ENCODE data around the gene LARP6. TPM values are rescaled to one million over a fixed set of nuclear protein-coding genes. Genes with fewer than 3 reads are reported as not detected.
A peak's percentile ranks its signal among the peaks of the same experiment; 100 is the strongest.

Gene LARP6
- 10 to 100 TPM; 11.9 to 59.4 (median 28.8) TPM for total RNA-seq

GRCh38 chr15:70853973-70854665, at the start of gene LARP6:
Gene LARP6, minus strand, starts transcription at chr15:70854157. Its CDS starts 69 bp downstream, at chr15:70854088.
- no peaks in the 10 kb centered on the region for H3K9me3 ChIP-seq
- no peaks in the 10 kb centered on the region for H3K27me3 ChIP-seq
- peaks cover 0 to 5% of the 10 kb centered on the region in 2 donors for H3K4me1 ChIP-seq
- H3K36me3 ChIP-seq = no peaks in the 10 kb centered on the region
- intact Hi-C loops (cut with DNase I; ENCODE audit: low total_unique reads) = no loop called here
- TF ChIP-seq CTCF (IDR thresholded peaks at IDR 0.05) (peak in 2 of 4 experiments; percentile 8 to 19), POLR2A (IDR thresholded peaks at IDR 0.05) (peak; percentile 32 to 87)
- H3K4me3 ChIP-seq = peak within 1 kb of the TSS; percentile 34 to 62
- DNase-seq = peak; percentile 60 to 76
- H3K27ac ChIP-seq = peak within 1 kb of the TSS; percentile 87 to 97

- TF ChIP-seq POLR2A (IDR thresholded peaks at IDR 0.05) (no peak), CTCF (IDR thresholded peaks at IDR 0.05) (no peak)
- no peaks in the 10 kb centered on the region for H3K9me3 ChIP-seq
- H3K36me3 ChIP-seq = no peaks in the 10 kb centered on the region
- no peaks in the 10 kb centered on the region for H3K4me1 ChIP-seq
- DNase-seq = no peak
- intact Hi-C loops (cut with DNase I; ENCODE audit: low total_unique reads) = no loop called here
- no peaks in the 10 kb centered on the region for H3K27me3 ChIP-seq
- no peak overlapping the region for H3K27ac ChIP-seq
- no peak overlapping the region for H3K4me3 ChIP-seq
Measured at GRCh38 chr15:70902107-70902506, 48.1 kb upstream of the LARP6 start.

GRCh38 chr15:70892912-70893560, 39.1 kb upstream of the LARP6 start:
- Histone ChIP-seq H3K4me1 (no peaks in the 10 kb centered on the region), H3K27ac (peak overlapping the region; percentile 80 to 87), H3K9me3 (no peaks in the 10 kb centered on the region), H3K27me3 (no peaks in the 10 kb centered on the region), H3K4me3 (peak overlapping the region; percentile 52 to 93), H3K36me3 (no peaks in the 10 kb centered on the region)
- peak; percentile 24 to 49 (median 34) for TF ChIP-seq CTCF (IDR thresholded peaks at IDR 0.05)
- TF ChIP-seq POLR2A (IDR thresholded peaks at IDR 0.05) = no peak
- intact Hi-C loops (cut with DNase I; ENCODE audit: low total_unique reads) = no loop called here
- peak in 1 of 2 donors; percentile 39 for DNase-seq

- Histone ChIP-seq H3K27ac (peak within 1 kb of the TSS; percentile 80 to 87), H3K4me1 (no peaks in the 10 kb centered on the region), H3K4me3 (peak within 1 kb of the TSS; percentile 52 to 93), H3K9me3 (no peaks in the 10 kb centered on the region), H3K36me3 (no peaks in the 10 kb centered on the region), H3K27me3 (no peaks in the 10 kb centered on the region)
- intact Hi-C loops (cut with DNase I; ENCODE audit: low total_unique reads) = no loop called here
- TF ChIP-seq CTCF (IDR thresholded peaks at IDR 0.05) (no peak), POLR2A (IDR thresholded peaks at IDR 0.05) (peak; percentile 26 to 46)
- peak; percentile 89 to 90 for DNase-seq
Measured at GRCh38 chr15:70892002-70892911, 38.3 kb upstream of the LARP6 start, which contains the start of the genes LRRC49 and THAP10. Gene LRRC49, plus strand, starts transcription at chr15:70892826. Its CDS starts 69 bp downstream, at chr15:70892895. Gene THAP10, minus strand, starts transcription at chr15:70892433. Its CDS starts 161 bp downstream, at chr15:70892272.
